Fibroblast of villous mesenchyme (primary cell): Measurements from ENCODE around the gene DSTYK. TPM values are rescaled to one million over a fixed set of nuclear protein-coding genes. Genes with fewer than 3 reads are reported as not detected.

Source experiments
- DNase-seq: peaks from one replicate; pipeline ENCODE4 v3.0.0-alpha.2; 2010; ENCODE audit warnings: low read depth
- H3K4me3 ChIP-seq: 2 replicates; pipeline ENCODE4 v1.5.1; 2011; ENCODE audit warnings: low read depth, mild to moderate bottlenecking, low read length
- CTCF ChIP-seq: IDR thresholded peaks from 2 replicates; pipeline ENCODE4 v1.5.1; 2012; ENCODE audit warnings: low read depth, mild to moderate bottlenecking, low read length; ENCODE audit not compliant: insufficient read depth
- total RNA-seq: library from RNA; depleted of rRNA; stranded (reverse); fragments of >200 nt; gene quantifications from 2 replicates; pipeline ENCODE4 v1.2.3, GENCODE V29; 2012

The DSTYK gene
- total RNA-seq, 1 donor: 22.0 TPM

- no peak overlapping the region for H3K4me3 ChIP-seq
- TF ChIP-seq CTCF: no peak
- DNase-seq: no peak
Observed at GRCh38 chr1:205256951-205257625, 45.6 kb upstream of the DSTYK start.

- TF ChIP-seq CTCF: peak; percentile 97
- peak; percentile 84 for DNase-seq
- no peak overlapping the region for H3K4me3 ChIP-seq
Observed at GRCh38 chr1:205255941-205256780, 44.7 kb upstream of the DSTYK start.

GRCh38 chr1:205251576-205251975 lies 40.1 kb upstream of the DSTYK start:
- no peak for TF ChIP-seq CTCF
- DNase-seq: no peak
- no peak overlapping the region for H3K4me3 ChIP-seq

- TF ChIP-seq CTCF: no peak
- no peak overlapping the region for H3K4me3 ChIP-seq
- no peak for DNase-seq
Observed at GRCh38 chr1:205250699-205251098, 39.2 kb upstream of the DSTYK start.

- TF ChIP-seq CTCF: no peak
- H3K4me3 ChIP-seq: no peak overlapping the region
- no peak for DNase-seq
Observed at GRCh38 chr1:205249651-205250050, 38.1 kb upstream of the DSTYK start.

- no peak for TF ChIP-seq CTCF
- peak; percentile 90 for DNase-seq
- H3K4me3 ChIP-seq: no peak overlapping the region
Observed at GRCh38 chr1:205248793-205249601, 37.5 kb upstream of the DSTYK start.
